Measurements from ENCODE around the gene COL28A1. TPM values are rescaled to one million over a fixed set of nuclear protein-coding genes. Genes with fewer than 3 reads are reported as not detected.
A peak's percentile ranks its signal among the peaks of the same experiment; 100 is the strongest.
"Not testable (repeated sequence)": the region's sequence is repeated elsewhere in the genome, so short reads cannot be mapped to it uniquely, and the experiment has no call there.

Gene COL28A1
- total RNA-seq, 1 donor from 2014 or later = 2.0 TPM

GRCh38 chr7:7405461-7405860 is 130.2 kb downstream of the COL28A1 start:
- H3K27me3 ChIP-seq (ENCODE audit: low read depth) = no peaks in the 10 kb centered on the region
- H3K4me3 ChIP-seq = no peak overlapping the region
- no peak overlapping the region for H3K27ac ChIP-seq
- ATAC-seq (no peak), DNase-seq (no peak)
- TF ChIP-seq CTCF (IDR thresholded peaks at IDR 0.05) = no peak
- intact Hi-C loops (cut with DNase I) = no loop called here
- no peaks in the 10 kb centered on the region for H3K36me3 ChIP-seq
- no peaks in the 10 kb centered on the region for H3K4me1 ChIP-seq
- H3K9me3 ChIP-seq = no peaks in the 10 kb centered on the region

- Histone ChIP-seq H3K27me3 (ENCODE audit: low read depth) (no peaks in the 10 kb centered on the region), H3K4me1 (no peaks in the 10 kb centered on the region), H3K4me3 (no peak overlapping the region), H3K36me3 (no peaks in the 10 kb centered on the region), H3K27ac (no peak overlapping the region), H3K9me3 (no peaks in the 10 kb centered on the region)
- ATAC-seq (peak; percentile 38 to 43), DNase-seq (peak; percentile 30)
- no peak for TF ChIP-seq CTCF (IDR thresholded peaks at IDR 0.05)
- intact Hi-C loops (cut with DNase I) = no loop called here
Observed at GRCh38 chr7:7399707-7400106, 136.0 kb downstream of the COL28A1 start.

GRCh38 chr7:7395785-7396184 is 139.9 kb downstream of the COL28A1 start:
- Histone ChIP-seq H3K27me3 (ENCODE audit: low read depth) (no peaks in the 10 kb centered on the region), H3K9me3 (no peaks in the 10 kb centered on the region), H3K4me3 (no peak overlapping the region), H3K4me1 (no peaks in the 10 kb centered on the region), H3K27ac (no peak overlapping the region), H3K36me3 (no peaks in the 10 kb centered on the region)
- DNase-seq (no peak), ATAC-seq (peak in 1 of 2 donors; percentile 39)
- intact Hi-C loops (cut with DNase I) = no loop called here
- no peak for TF ChIP-seq CTCF (IDR thresholded peaks at IDR 0.05)

- H3K27me3 ChIP-seq (ENCODE audit: low read depth); H3K9me3 ChIP-seq; ATAC-seq; H3K4me3 ChIP-seq; DNase-seq; intact Hi-C loops (cut with DNase I); H3K36me3 ChIP-seq; H3K4me1 ChIP-seq; H3K27ac ChIP-seq: not testable (repeated sequence)
Observed at GRCh38 chr7:7388164-7388563, 147.5 kb downstream of the COL28A1 start.

- no peak for TF ChIP-seq CTCF (IDR thresholded peaks at IDR 0.05)
- no peaks in the 10 kb centered on the region for H3K9me3 ChIP-seq
- no peak overlapping the region for H3K4me3 ChIP-seq
- no peaks in the 10 kb centered on the region for H3K4me1 ChIP-seq
- no peaks in the 10 kb centered on the region for H3K27me3 ChIP-seq (ENCODE audit: low read depth)
- ATAC-seq (no peak), DNase-seq (no peak)
- no peaks in the 10 kb centered on the region for H3K36me3 ChIP-seq
- intact Hi-C loops (cut with DNase I) = no loop called here
- no peak overlapping the region for H3K27ac ChIP-seq
Observed at GRCh38 chr7:7385421-7385820, 150.3 kb downstream of the COL28A1 start.

- intact Hi-C loops (cut with DNase I) = no loop called here
- Histone ChIP-seq H3K4me1 (no peaks in the 10 kb centered on the region), H3K36me3 (no peaks in the 10 kb centered on the region), H3K27me3 (ENCODE audit: low read depth) (no peaks in the 10 kb centered on the region), H3K27ac (no peak overlapping the region), H3K4me3 (no peak overlapping the region), H3K9me3 (no peaks in the 10 kb centered on the region)
- ATAC-seq (no peak), DNase-seq (no peak)
- TF ChIP-seq CTCF (IDR thresholded peaks at IDR 0.05) = no peak
Observed at GRCh38 chr7:7384228-7384627, 151.4 kb downstream of the COL28A1 start.

All from lower lobe of right lung (tissue), 2 donors.